OCI-LY7 (cell line): ENCODE results near the gene RAB24. TPM values are rescaled to one million over a fixed set of nuclear protein-coding genes. Genes with fewer than 3 reads are reported as not detected.

ENCODE experiments used
- BruUV-seq: library from RNA; stranded (reverse); fragments of 400-500 nt; replicated peaks from 2 replicates; lab custom pipeline; 2021; lab: Mats Ljungman, UMichigan
- CTCF ChIA-PET: fragments of 300-600 bp; sonication (Branson Sonifier 250); formaldehyde crosslinking; loops from one replicate; lab custom pipeline; 2022; ENCODE audit warnings: antibody characterized with exemption; ENCODE audit not compliant: unreplicated experiment; lab: Charles Lee
- POLR2A ChIA-PET: fragments of 300-600 bp; sonication (Branson Sonifier 250); formaldehyde crosslinking; loops from one replicate; lab custom pipeline; 2022; ENCODE audit warnings: antibody characterized with exemption; lab: Charles Lee
- DNase-seq: peaks from one replicate; pipeline ENCODE4 v3.0.0-alpha.2; 2015; ENCODE audit warnings: low spot score
- H2AFZ ChIP-seq: fragments of 200-600 bp; sonication (generic), shearing (Covaris generic); 2 replicates; pipeline ENCODE4 v1.6.1; 2014; ENCODE audit warnings: mild to moderate bottlenecking, antibody characterized with exemption, low read length, moderate library complexity
- H3K27ac ChIP-seq: fragments of 200-600 bp; sonication (generic); 2 replicates; pipeline ENCODE4 v1.5.1; 2014; ENCODE audit warnings: mixed run types, low read depth, mild to moderate bottlenecking, moderate library complexity, low read length, inconsistent platforms; ENCODE audit not compliant: poor library complexity, severe bottlenecking
- H3K36me3 ChIP-seq: fragments of 200-600 bp; sonication (generic); 2 replicates; pipeline ENCODE4 v1.6.1; 2014; ENCODE audit warnings: mild to moderate bottlenecking, antibody characterized with exemption, low read length, moderate library complexity, mixed read lengths; ENCODE audit not compliant: insufficient read depth
- H3K4me1 ChIP-seq: fragments of 200-600 bp; sonication (generic); 2 replicates; pipeline ENCODE4 v1.5.1; 2014; ENCODE audit warnings: mild to moderate bottlenecking, low read length; ENCODE audit not compliant: insufficient read depth, poor library complexity, severe bottlenecking
- H3K4me2 ChIP-seq: fragments of 200-600 bp; sonication (generic); 2 replicates; pipeline ENCODE4 v1.6.1; 2014; ENCODE audit warnings: mild to moderate bottlenecking, low read length
- H3K4me3 ChIP-seq: fragments of 200-600 bp; sonication (generic); 2 replicates; pipeline ENCODE4 v1.5.1; 2014; ENCODE audit warnings: mild to moderate bottlenecking, low read depth, low read length; ENCODE audit not compliant: poor library complexity, severe bottlenecking
- H3K79me2 ChIP-seq: fragments of 200-600 bp; sonication (generic); 2 replicates; pipeline ENCODE4 v1.6.1; 2016; ENCODE audit warnings: low read depth, mild to moderate bottlenecking, low read length, moderate library complexity, mixed read lengths; ENCODE audit not compliant: insufficient read depth
- H3K9me2 ChIP-seq: fragments of 200-600 bp; sonication (generic); 2 replicates; pipeline ENCODE4 v1.6.1; 2016; ENCODE audit warnings: mild to moderate bottlenecking, low read length, mixed read lengths; ENCODE audit not compliant: insufficient read depth
- H3K9me3 ChIP-seq: fragments of 200-600 bp; sonication (generic); 2 replicates; pipeline ENCODE4 v1.6.1; 2014; ENCODE audit warnings: mild to moderate bottlenecking, mixed run types, low read length, mixed read lengths
- H4K20me1 ChIP-seq: fragments of 200-600 bp; sonication (generic); 2 replicates; pipeline ENCODE4 v1.6.1; 2014; ENCODE audit warnings: mild to moderate bottlenecking, antibody characterized with exemption, low read length, moderate library complexity, mixed read lengths; ENCODE audit not compliant: insufficient read depth
- CTCF ChIP-seq: fragments of 200-600 bp; sonication (generic); conservative IDR thresholded peaks from 2 replicates; pipeline ENCODE4 v1.5.1; 2014; ENCODE audit warnings: mild to moderate bottlenecking, antibody characterized with exemption, low read length, moderate library complexity, mixed read lengths
- EZH2phosphoT487 ChIP-seq: fragments of 200-600 bp; sonication (generic); IDR thresholded peaks from 2 replicates; pipeline ENCODE4 v1.6.1; 2018; ENCODE audit warnings: low read depth, borderline replicate concordance, mild to moderate bottlenecking, mixed run types, antibody characterized with exemption, low read length, moderate library complexity, mixed read lengths
- intact Hi-C: fragments of 100-400 bp; cut with micrococcal nuclease; formaldehyde crosslinking; loops from one replicate; pipeline ENCODE4 v1.10.0; 2022; ENCODE audit not compliant: unreplicated experiment
- total RNA-seq, 2 experiments: library from RNA; depleted of rRNA in 1 of 2; stranded (reverse); fragments of >200 nt in 1 of 2; shearing (Covaris generic) in 1 of 2; gene quantifications; 2 replicates each; pipeline ENCODE4 v1.2.3, GENCODE V29; 2014 to 2022

Gene RAB24
- total RNA-seq, 2 experiments from 2014 or later: 25.8 to 36.1 TPM

GRCh38 chr5:177339107-177339638 is 35.7 kb upstream of the RAB24 start:
- intact Hi-C loops: no loop called here
- H4K20me1 ChIP-seq: no peaks in the 10 kb centered on the region
- ChIA-PET POLR2A (no interaction called here), CTCF (no interaction called here)
- H3K4me1 ChIP-seq: peaks cover 3% of the 10 kb centered on the region
- peaks cover 93% of the 10 kb centered on the region for H3K36me3 ChIP-seq
- no peak overlapping the region for H3K4me2 ChIP-seq
- no peak overlapping the region for H3K27ac ChIP-seq
- H3K79me2 ChIP-seq: peaks cover 39% of the 10 kb centered on the region
- no peaks in the 10 kb centered on the region for H3K9me3 ChIP-seq
- no peaks in the 10 kb centered on the region for H3K9me2 ChIP-seq
- no peak overlapping the region for H3K4me3 ChIP-seq
- DNase-seq: no peak
- TF ChIP-seq EZH2phosphoT487 (no peak), CTCF (no peak)
- no TSS peak for BruUV-seq
- no peak overlapping the region for H2AFZ ChIP-seq

GRCh38 chr5:177338251-177339106 is 35.0 kb upstream of the RAB24 start:
- Histone ChIP-seq H2AFZ (no peak overlapping the region), H4K20me1 (no peaks in the 10 kb centered on the region), H3K9me3 (no peaks in the 10 kb centered on the region), H3K79me2 (peaks cover 32% of the 10 kb centered on the region), H3K36me3 (peaks cover 93% of the 10 kb centered on the region), H3K4me2 (no peak overlapping the region), H3K27ac (no peak overlapping the region), H3K4me1 (peaks cover 3% of the 10 kb centered on the region), H3K4me3 (no peak overlapping the region), H3K9me2 (no peaks in the 10 kb centered on the region)
- intact Hi-C loops: no loop called here
- BruUV-seq: no TSS peak
- ChIA-PET POLR2A (no interaction called here), CTCF (no interaction called here)
- no peak for DNase-seq
- TF ChIP-seq EZH2phosphoT487 (no peak), CTCF (no peak)
